HUES48 (cell line): ENCODE measurements around the gene VPS33B.

Experiments used
- H3K27ac ChIP-seq: one replicate; pipeline ENCODE4 v1.7.0; 2013; ENCODE audit warnings: low read depth, low read length, inconsistent platforms
- H3K27me3 ChIP-seq: 2 replicates; pipeline ENCODE4 v1.6.1; 2013; ENCODE audit warnings: mild to moderate bottlenecking, low read length; ENCODE audit not compliant: control insufficient read depth, insufficient read depth
- H3K36me3 ChIP-seq: 2 replicates; pipeline ENCODE4 v1.6.1; 2013; ENCODE audit warnings: low read length; ENCODE audit not compliant: control insufficient read depth, insufficient read depth
- H3K4me1 ChIP-seq: 2 replicates; pipeline ENCODE4 v1.6.1; 2013; ENCODE audit warnings: mild to moderate bottlenecking, low read length; ENCODE audit not compliant: control insufficient read depth, insufficient read depth
- H3K4me3 ChIP-seq: 2 replicates; pipeline ENCODE4 v1.5.1; 2013; ENCODE audit warnings: mild to moderate bottlenecking, low read depth, low read length
- H3K9ac ChIP-seq: 2 replicates; pipeline ENCODE4 v1.6.1; 2013; ENCODE audit warnings: mild to moderate bottlenecking, low read depth, low read length, moderate library complexity
- H3K9me3 ChIP-seq: 2 replicates; pipeline ENCODE4 v1.6.1; 2013; ENCODE audit warnings: low read length; ENCODE audit not compliant: control insufficient read depth, insufficient read depth

VPS33B gene

GRCh38 chr15:90994417-90995311 lies 27.7 kb downstream of the VPS33B start, which contains the start of gene PRC1:
TSS of gene PRC1 (minus strand) at chr15:90994535. CDS start at chr15:90994417, 118 bp downstream.
- Histone ChIP-seq H3K36me3 (peaks cover 27% of the 10 kb centered on the region), H3K27me3 (no peaks in the 10 kb centered on the region), H3K9ac (peak within 1 kb of the TSS; percentile 95), H3K4me3 (peak within 1 kb of the TSS; percentile 78), H3K27ac (peak within 1 kb of the TSS; percentile 97), H3K9me3 (no peaks in the 10 kb centered on the region), H3K4me1 (no peaks in the 10 kb centered on the region)

- Histone ChIP-seq H3K27ac (peak overlapping the region; percentile 87), H3K4me1 (no peaks in the 10 kb centered on the region), H3K27me3 (no peaks in the 10 kb centered on the region), H3K4me3 (peak overlapping the region; percentile 78), H3K9me3 (no peaks in the 10 kb centered on the region), H3K9ac (peak overlapping the region; percentile 95), H3K36me3 (peaks cover 21% of the 10 kb centered on the region)
These were observed 28.4 kb downstream of the VPS33B start for GRCh38 chr15:90994059-90994416.

- H3K4me3 ChIP-seq: no peak overlapping the region
- no peaks in the 10 kb centered on the region for H3K4me1 ChIP-seq
- H3K27ac ChIP-seq: no peak overlapping the region
- H3K27me3 ChIP-seq: no peaks in the 10 kb centered on the region
- no peaks in the 10 kb centered on the region for H3K36me3 ChIP-seq
- no peak overlapping the region for H3K9ac ChIP-seq
- no peaks in the 10 kb centered on the region for H3K9me3 ChIP-seq
These were observed 30.7 kb downstream of the VPS33B start for GRCh38 chr15:90991587-90992285.

- no peak overlapping the region for H3K27ac ChIP-seq
- no peaks in the 10 kb centered on the region; the same call in 1 of the 2 replicates for H3K36me3 ChIP-seq
- H3K4me1 ChIP-seq: no peaks in the 10 kb centered on the region
- no peak overlapping the region for H3K9ac ChIP-seq
- H3K9me3 ChIP-seq: no peaks in the 10 kb centered on the region
- H3K27me3 ChIP-seq: no peaks in the 10 kb centered on the region
- H3K4me3 ChIP-seq: no peak overlapping the region
These were observed 31.9 kb downstream of the VPS33B start for GRCh38 chr15:90990446-90990845.

GRCh38 chr15:90989040-90989768 lies 33.2 kb downstream of the VPS33B start:
- Histone ChIP-seq H3K9ac (no peak overlapping the region), H3K27ac (no peak overlapping the region), H3K27me3 (no peaks in the 10 kb centered on the region), H3K9me3 (no peaks in the 10 kb centered on the region), H3K4me3 (no peak overlapping the region), H3K4me1 (no peaks in the 10 kb centered on the region), H3K36me3 (peaks cover 5% of the 10 kb centered on the region; the same call in 1 of the 2 replicates)

- Histone ChIP-seq H3K4me3 (no peak overlapping the region), H3K4me1 (no peaks in the 10 kb centered on the region)
These were observed 34.1 kb downstream of the VPS33B start for GRCh38 chr15:90988296-90988695.

GRCh38 chr15:90987561-90988141 lies 34.7 kb downstream of the VPS33B start:
- H3K4me3 ChIP-seq: no peak overlapping the region
- H3K9me3 ChIP-seq: no peaks in the 10 kb centered on the region
- H3K9ac ChIP-seq: no peak overlapping the region
- H3K27ac ChIP-seq: no peak overlapping the region
- H3K4me1 ChIP-seq: no peaks in the 10 kb centered on the region
- H3K27me3 ChIP-seq: no peaks in the 10 kb centered on the region
- peaks cover 21% of the 10 kb centered on the region for H3K36me3 ChIP-seq

More at GRCh38 chr15:90988296-90988695, 34.1 kb downstream of the VPS33B start:
- Histone ChIP-seq H3K9me3 (no peaks in the 10 kb centered on the region), H3K36me3 (peaks cover 14% of the 10 kb centered on the region), H3K9ac (no peak overlapping the region), H3K27me3 (no peaks in the 10 kb centered on the region), H3K27ac (no peak overlapping the region)

- Histone ChIP-seq H3K36me3 (peaks cover 27% of the 10 kb centered on the region), H3K9ac (no peak overlapping the region), H3K27me3 (no peaks in the 10 kb centered on the region), H3K4me1 (no peaks in the 10 kb centered on the region), H3K9me3 (no peaks in the 10 kb centered on the region), H3K27ac (no peak overlapping the region), H3K4me3 (no peak overlapping the region)
These were observed 35.4 kb downstream of the VPS33B start for GRCh38 chr15:90986790-90987507.

GRCh38 chr15:90982135-90982534 lies 40.3 kb downstream of the VPS33B start:
- H3K27ac ChIP-seq: no peak overlapping the region
- H3K9me3 ChIP-seq: no peaks in the 10 kb centered on the region
- no peaks in the 10 kb centered on the region for H3K4me1 ChIP-seq
- no peak overlapping the region for H3K4me3 ChIP-seq
- H3K27me3 ChIP-seq: no peaks in the 10 kb centered on the region
- peaks cover 74% of the 10 kb centered on the region for H3K36me3 ChIP-seq
- H3K9ac ChIP-seq: no peak overlapping the region

GRCh38 chr15:90981681-90982080 lies 40.7 kb downstream of the VPS33B start:
- Histone ChIP-seq H3K27ac (no peak overlapping the region), H3K4me3 (no peak overlapping the region), H3K9ac (no peak overlapping the region), H3K27me3 (no peaks in the 10 kb centered on the region), H3K36me3 (peaks cover 79% of the 10 kb centered on the region), H3K9me3 (no peaks in the 10 kb centered on the region), H3K4me1 (no peaks in the 10 kb centered on the region)
